Endothelial cell (in vitro differentiated cells): ENCODE results near the gene SNX22. TPM values are rescaled to one million over a fixed set of nuclear protein-coding genes. Genes with fewer than 3 reads are reported as not detected.

Experiments
- DNase-seq: peaks from one replicate; pipeline ENCODE4 v3.0.0; 2021; ENCODE audit warnings: low spot score
- H3K27ac Mint-ChIP-seq: one replicate; pipeline ENCODE4 v1.8.0; 2021; ENCODE audit warnings: mixed read lengths, inconsistent platforms; ENCODE audit not compliant: unreplicated experiment
- H3K27me3 Mint-ChIP-seq: one replicate; pipeline ENCODE4 v1.8.0; 2021; ENCODE audit warnings: mild to moderate bottlenecking, moderate library complexity, mixed read lengths, inconsistent platforms; ENCODE audit not compliant: unreplicated experiment
- H3K36me3 Mint-ChIP-seq: one replicate; pipeline ENCODE4 v1.8.0; 2021; ENCODE audit warnings: mild to moderate bottlenecking, low read depth, mixed read lengths, inconsistent platforms; ENCODE audit not compliant: unreplicated experiment
- H3K4me1 Mint-ChIP-seq: one replicate; pipeline ENCODE4 v1.8.0; 2021; ENCODE audit warnings: mild to moderate bottlenecking, mixed read lengths, inconsistent platforms; ENCODE audit not compliant: unreplicated experiment
- H3K4me3 Mint-ChIP-seq: one replicate; pipeline ENCODE4 v1.8.0; 2021; ENCODE audit warnings: mild to moderate bottlenecking, mixed read lengths, inconsistent platforms; ENCODE audit not compliant: unreplicated experiment
- H3K9me3 Mint-ChIP-seq: one replicate; pipeline ENCODE4 v1.8.0; 2021; ENCODE audit warnings: mixed read lengths, inconsistent platforms; ENCODE audit not compliant: unreplicated experiment
- CTCF ChIP-seq: fragments of 200-600 bp; sonication (generic); IDR thresholded peaks from one replicate; pipeline ENCODE4 v1.5.0; 2021; ENCODE audit warnings: antibody characterized with exemption; ENCODE audit not compliant: unreplicated experiment
- total RNA-seq: library from RNA; stranded (reverse); fragmentation: NEBNext Ultra II Directional; extraction: Animal tissue kit (Norgen Biotek cat#: 25700); gene quantifications from one replicate; pipeline ENCODE4 v1.2.1, GENCODE V29; 2021; ENCODE audit not compliant: unreplicated experiment

Gene SNX22
- total RNA-seq, 1 donor from 2014 or later: 0.41 TPM

DNA sequence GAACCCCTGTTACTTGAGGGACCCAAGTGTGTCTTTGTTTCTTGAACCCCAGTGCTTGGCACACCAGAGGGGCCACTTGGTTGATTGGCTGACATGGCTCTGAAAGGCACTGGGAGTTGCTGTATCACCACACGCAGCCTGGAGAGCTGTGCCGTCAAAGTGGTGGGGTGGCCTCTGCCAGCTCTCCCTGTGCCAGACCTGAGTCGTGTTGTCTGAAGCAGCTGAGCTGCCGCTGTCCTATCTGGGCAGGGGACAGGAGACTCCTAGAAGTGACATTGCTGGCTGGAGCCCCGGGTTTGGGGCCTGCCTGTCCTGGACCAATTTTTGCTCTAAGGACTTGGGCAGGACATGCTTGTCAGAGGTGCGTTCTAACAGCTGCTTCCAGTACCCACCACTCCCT is 5.5 kb upstream of the SNX22 start:
- no peak for DNase-seq
- Mint-ChIP-seq H3K36me3 (peaks cover 19% of the 10 kb centered on the region), H3K9me3 (no peaks in the 10 kb centered on the region), H3K4me1 (peaks cover 22% of the 10 kb centered on the region), H3K27ac (no peak overlapping the region), H3K4me3 (no peak overlapping the region), H3K27me3 (peaks cover 10% of the 10 kb centered on the region)
- TF ChIP-seq CTCF: no peak

- DNase-seq: no peak
- Mint-ChIP-seq H3K4me3 (no peak overlapping the region), H3K9me3 (no peaks in the 10 kb centered on the region), H3K36me3 (peaks cover 15% of the 10 kb centered on the region), H3K27ac (no peak overlapping the region), H3K27me3 (peaks cover 11% of the 10 kb centered on the region), H3K4me1 (peaks cover 19% of the 10 kb centered on the region)
- no peak for TF ChIP-seq CTCF
Observed at GRCh38 chr15:64146520-64146884, 5.0 kb upstream of the SNX22 start.

GRCh38 chr15:64146885-64147681 is 4.4 kb upstream of the SNX22 start:
- peaks cover 11% of the 10 kb centered on the region for H3K27me3 Mint-ChIP-seq
- H3K4me1 Mint-ChIP-seq: peaks cover 13% of the 10 kb centered on the region
- H3K9me3 Mint-ChIP-seq: no peaks in the 10 kb centered on the region
- no peak overlapping the region for H3K27ac Mint-ChIP-seq
- H3K36me3 Mint-ChIP-seq: peaks cover 11% of the 10 kb centered on the region
- no peak overlapping the region for H3K4me3 Mint-ChIP-seq
- TF ChIP-seq CTCF: no peak
- no peak for DNase-seq

- H3K9me3 Mint-ChIP-seq: no peaks in the 10 kb centered on the region
- no peak for TF ChIP-seq CTCF
- no peak for DNase-seq
- no peak overlapping the region for H3K4me3 Mint-ChIP-seq
- H3K4me1 Mint-ChIP-seq: peaks cover 8% of the 10 kb centered on the region
- H3K27ac Mint-ChIP-seq: no peak overlapping the region
- H3K27me3 Mint-ChIP-seq: peaks cover 11% of the 10 kb centered on the region
- peaks cover 4% of the 10 kb centered on the region for H3K36me3 Mint-ChIP-seq
Observed at GRCh38 chr15:64148168-64148567, 3.4 kb upstream of the SNX22 start.

DNA sequence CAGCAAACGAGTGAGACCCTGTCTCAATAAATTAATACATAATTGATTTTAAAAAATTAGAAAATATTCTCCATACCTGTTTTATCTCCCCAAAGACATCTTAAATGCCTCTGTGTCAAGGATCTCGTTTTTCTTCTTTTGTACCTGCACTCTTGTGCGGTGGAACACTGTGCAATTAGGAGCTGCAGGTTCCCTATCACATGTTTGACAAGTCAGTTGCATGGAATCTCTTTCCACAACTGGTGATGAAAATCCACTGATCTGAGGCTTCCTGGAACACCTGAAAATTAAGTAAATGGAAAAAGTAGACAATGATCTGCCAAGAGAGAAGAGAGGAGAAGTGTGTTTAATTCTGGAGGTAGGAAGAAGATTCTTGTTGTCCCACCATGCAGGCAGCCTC is 3.0 kb upstream of the SNX22 start:
- Mint-ChIP-seq H3K4me1 (peaks cover 8% of the 10 kb centered on the region), H3K4me3 (no peak overlapping the region), H3K27me3 (peaks cover 11% of the 10 kb centered on the region), H3K27ac (peak overlapping the region; percentile 50), H3K36me3 (peaks cover 4% of the 10 kb centered on the region), H3K9me3 (no peaks in the 10 kb centered on the region)
- DNase-seq: no peak
- TF ChIP-seq CTCF: no peak
